ENCODE measurements around the gene SPATS2.

SPATS2 gene

DNA sequence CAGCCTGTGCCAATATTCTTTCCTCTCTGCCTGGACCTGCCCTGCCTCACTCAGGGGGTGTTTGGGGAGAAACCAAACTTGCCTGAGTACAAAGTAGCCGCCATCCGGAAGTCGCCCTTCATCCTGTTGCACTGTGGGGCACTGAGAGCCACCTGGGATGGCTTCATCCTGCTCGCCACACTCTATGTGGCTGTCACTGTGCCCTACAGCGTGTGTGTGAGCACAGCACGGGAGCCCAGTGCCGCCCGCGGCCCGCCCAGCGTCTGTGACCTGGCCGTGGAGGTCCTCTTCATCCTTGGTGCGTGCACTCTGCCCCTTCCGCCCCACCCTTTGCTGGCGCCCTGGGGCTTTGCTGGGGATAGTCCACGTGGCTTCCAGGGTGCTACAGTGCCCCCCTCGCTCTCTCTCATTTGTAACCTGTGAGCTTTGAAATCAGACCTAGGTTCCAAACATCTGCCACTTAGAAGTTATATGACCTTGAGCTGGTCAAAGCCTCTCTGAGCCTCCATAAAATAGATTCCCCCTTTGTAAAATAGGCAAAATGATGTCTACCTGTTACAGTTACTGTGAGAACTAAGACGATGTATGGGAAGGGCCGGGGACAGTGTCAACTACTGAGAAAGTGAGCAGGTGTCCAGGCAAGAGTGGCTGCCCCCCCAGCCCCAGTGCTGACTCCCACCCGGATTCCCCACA is 176.1 kb downstream of the SPATS2 start:
- no peak for FAIRE-seq

DNA sequence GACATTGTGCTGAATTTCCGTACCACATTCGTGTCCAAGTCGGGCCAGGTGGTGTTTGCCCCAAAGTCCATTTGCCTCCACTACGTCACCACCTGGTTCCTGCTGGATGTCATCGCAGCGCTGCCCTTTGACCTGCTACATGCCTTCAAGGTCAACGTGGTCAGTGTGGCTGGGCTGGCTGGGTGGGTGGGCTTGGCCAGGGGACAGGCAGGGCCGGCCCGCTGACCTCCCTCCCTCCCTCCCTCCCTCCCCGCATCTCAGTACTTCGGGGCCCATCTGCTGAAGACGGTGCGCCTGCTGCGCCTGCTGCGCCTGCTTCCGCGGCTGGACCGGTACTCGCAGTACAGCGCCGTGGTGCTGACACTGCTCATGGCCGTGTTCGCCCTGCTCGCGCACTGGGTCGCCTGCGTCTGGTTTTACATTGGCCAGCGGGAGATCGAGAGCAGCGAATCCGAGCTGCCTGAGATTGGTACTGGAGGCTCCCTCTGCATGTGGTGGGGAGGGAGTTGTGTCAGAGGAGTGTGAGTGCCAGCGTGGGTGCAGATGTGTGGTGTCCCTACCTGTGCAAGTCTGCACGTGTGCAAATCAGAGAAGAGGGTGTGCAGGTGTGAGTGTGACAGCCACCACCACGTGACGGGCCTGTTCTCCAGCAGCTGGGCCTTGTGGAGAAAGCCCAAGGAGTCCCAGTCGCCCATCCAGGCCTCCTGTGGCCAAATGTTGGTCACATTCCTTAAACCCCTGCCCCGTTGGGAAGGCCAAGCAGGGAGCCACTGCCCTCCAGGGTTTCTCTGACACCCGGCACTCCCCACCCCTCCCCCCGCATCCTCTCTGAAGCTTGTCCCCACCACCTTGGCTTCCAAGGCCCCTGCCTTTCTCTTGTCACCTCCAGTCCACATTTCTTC is 176.9 kb downstream of the SPATS2 start:
- no peak for FAIRE-seq

GRCh38 chr12:49545815-49546214 is 178.6 kb downstream of the SPATS2 start:
- FAIRE-seq, result no peak

DNA sequence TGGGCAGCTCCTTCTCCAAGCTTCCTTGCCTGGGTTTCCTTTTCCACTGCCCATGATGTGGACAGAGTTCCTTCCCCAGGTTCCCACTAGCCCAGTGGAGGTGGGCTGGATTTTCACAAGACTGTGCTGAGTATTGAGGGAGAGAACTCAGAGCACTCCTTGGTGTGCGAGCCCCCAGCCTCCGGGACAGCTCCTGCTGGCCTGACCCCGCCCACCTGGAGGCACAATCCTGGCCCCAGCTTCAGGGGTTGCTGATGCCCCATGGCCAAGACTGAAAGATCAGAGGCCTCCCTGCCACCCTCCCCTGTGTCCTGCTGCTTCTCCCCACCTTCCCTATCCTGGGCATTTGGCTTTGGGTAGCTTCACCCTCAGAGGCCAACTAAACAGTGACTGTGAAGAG is 179.2 kb downstream of the SPATS2 start:
- FAIRE-seq, result no peak

DNA sequence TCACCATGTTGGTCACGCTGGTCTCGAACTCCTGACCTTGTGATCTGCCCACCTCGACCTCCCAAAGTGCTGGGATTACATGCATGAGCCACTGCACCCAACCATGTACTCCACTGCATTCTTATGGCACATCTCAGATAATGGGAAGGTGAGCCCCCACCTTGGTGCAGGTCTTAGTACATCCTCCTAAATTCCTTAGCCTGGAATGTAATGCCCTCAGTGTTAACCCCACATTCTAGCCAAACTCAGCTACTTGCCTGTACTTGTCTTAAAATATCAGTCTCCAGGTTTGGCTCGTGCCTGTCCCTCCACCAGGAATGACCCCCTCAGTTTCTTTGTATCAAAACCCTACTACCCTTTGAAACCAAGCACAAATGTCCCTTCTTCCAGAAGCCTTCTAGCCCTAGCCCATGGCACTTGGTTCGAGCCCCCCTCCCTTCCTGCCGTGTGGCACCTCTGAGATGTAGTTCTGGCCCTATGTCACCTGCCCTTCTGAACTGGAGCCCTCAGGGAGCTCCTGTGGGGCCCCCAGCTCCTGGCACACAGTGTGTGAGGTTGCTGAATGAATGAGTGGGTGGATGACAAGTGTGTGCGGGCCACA is 179.9 kb downstream of the SPATS2 start:
- no peak for FAIRE-seq

DNA sequence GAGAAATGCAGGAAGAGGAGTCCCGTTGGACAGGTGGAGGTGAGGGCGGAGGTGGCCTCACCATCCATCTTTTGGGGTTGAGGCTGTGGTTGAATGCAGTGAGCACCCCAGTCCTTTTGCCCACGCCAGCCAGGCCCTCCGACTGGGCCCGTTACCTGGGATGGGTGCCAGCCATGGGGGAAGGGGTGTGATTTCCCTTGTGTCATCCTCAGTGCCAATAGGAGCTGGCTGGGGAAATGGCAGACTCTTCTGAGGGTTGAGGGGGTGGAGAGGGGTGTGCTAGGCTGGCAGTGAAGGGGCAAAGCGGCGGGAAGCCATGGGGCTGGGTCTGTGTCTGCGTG is 181.2 kb downstream of the SPATS2 start:
- no peak for FAIRE-seq

DNA sequence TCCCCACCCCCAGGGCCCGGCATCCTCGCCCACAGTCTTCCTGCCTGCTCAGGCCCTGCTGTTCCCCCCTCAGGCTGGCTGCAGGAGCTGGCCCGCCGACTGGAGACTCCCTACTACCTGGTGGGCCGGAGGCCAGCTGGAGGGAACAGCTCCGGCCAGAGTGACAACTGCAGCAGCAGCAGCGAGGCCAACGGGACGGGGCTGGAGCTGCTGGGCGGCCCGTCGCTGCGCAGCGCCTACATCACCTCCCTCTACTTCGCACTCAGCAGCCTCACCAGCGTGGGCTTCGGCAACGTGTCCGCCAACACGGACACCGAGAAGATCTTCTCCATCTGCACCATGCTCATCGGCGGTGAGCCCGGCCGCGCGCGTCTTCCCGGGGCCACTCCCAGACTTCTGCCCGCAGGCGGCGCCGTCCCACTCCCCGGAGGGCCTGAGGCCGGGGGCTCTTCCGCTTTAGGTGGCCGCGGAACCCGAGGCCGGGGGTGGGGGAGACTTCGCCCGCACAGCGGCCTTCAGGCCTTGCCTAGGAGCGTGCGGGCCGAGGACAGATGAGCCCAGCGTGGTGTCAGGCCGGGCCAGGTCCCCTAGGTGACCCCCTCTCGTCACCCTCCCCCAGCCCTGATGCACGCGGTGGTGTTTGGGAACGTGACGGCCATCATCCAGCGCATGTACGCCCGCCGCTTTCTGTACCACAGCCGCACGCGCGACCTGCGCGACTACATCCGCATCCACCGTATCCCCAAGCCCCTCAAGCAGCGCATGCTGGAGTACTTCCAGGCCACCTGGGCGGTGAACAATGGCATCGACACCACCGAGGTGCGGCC is 181.8 kb downstream of the SPATS2 start:
- no peak for FAIRE-seq

- no peak for FAIRE-seq
Measured at GRCh38 chr12:49549735-49550692, 182.8 kb downstream of the SPATS2 start.

GRCh38 chr12:49550693-49551252 is 183.5 kb downstream of the SPATS2 start:
- no peak for FAIRE-seq

GRCh38 chr12:49552014-49552413 is 184.8 kb downstream of the SPATS2 start:
- no peak for FAIRE-seq

DNA sequence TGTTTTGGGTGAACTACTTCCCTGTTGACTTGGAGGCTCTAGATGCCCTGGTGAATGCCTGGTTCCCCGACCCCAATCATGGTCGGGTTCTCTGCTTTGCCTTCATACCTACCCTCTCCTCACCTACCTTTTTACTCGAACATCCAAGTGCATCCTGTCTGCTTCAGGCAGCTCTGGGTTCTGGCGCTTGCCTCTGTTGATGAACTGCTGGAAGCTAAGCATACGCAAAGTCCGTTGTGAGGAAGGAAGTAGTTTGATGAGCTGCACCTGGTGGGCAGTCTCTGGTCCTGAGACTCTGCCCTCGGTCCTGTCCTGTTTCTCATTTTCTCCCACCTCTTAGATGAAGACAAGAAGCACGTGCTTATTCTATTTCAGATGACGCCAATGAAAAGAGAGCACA is 185.2 kb downstream of the SPATS2 start:
- FAIRE-seq, result no peak

DNA sequence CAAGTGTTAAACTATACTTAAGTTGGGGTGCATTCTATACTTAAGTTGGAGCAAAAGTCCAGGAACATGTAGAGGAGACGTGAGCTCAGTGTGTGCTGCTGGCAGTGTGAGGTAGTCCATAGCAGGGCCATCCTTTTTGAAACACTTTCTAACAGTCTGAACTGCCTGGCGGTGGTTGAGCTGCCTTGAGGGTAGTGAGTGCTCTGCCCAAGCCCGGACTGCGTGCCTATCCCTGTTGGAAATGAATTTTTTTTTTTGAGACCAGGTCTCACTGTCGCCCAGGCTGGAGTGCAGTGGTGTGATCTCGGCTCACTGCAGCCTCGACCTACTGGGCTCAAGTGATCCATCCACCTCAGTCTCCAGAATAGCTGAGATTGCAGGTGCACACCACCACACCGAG is 185.6 kb downstream of the SPATS2 start:
- FAIRE-seq, result no peak

DNA sequence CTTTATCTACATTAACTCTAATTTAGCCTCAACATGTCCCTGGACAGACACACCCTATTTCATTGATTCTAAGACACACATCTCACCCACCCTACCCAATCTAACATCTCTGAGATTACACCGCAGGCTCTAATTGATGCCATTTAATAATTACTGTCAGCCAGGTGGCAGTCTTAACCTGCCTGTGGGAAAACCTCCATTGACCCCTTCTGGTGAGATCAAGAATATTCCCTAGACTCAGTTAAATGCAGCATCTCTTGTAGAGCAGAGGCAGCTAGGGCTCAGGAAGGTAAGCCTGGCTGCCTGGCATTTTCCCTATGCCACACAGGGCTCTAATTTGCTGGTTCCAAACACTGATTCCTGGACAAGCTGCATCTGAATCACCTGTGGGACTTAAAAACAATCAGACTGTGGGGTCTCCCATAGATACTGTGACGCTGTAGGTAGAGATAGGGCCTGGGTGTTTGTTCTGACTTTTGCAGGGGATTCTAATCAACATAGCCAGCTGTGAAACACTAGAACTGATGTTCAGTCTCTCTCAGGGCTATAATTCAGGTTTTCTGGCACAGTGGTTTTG is 186.3 kb downstream of the SPATS2 start:
- FAIRE-seq, result no peak

DNA sequence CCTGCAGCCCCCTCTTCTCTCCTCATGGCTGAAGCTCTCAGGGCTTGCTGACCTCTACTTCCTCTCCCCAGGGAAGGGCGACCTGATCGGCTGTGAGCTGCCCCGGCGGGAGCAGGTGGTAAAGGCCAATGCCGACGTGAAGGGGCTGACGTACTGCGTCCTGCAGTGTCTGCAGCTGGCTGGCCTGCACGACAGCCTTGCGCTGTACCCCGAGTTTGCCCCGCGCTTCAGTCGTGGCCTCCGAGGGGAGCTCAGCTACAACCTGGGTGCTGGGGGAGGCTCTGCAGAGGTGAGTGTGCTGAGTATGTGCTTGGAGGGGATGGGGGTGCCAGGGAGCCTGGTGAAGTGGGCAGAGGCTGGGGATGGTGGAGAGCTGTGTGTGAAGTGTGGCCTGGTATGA is 187.0 kb downstream of the SPATS2 start:
- FAIRE-seq, result no peak

- FAIRE-seq, result no peak
Measured at GRCh38 chr12:49555631-49556390, 188.5 kb downstream of the SPATS2 start.

DNA sequence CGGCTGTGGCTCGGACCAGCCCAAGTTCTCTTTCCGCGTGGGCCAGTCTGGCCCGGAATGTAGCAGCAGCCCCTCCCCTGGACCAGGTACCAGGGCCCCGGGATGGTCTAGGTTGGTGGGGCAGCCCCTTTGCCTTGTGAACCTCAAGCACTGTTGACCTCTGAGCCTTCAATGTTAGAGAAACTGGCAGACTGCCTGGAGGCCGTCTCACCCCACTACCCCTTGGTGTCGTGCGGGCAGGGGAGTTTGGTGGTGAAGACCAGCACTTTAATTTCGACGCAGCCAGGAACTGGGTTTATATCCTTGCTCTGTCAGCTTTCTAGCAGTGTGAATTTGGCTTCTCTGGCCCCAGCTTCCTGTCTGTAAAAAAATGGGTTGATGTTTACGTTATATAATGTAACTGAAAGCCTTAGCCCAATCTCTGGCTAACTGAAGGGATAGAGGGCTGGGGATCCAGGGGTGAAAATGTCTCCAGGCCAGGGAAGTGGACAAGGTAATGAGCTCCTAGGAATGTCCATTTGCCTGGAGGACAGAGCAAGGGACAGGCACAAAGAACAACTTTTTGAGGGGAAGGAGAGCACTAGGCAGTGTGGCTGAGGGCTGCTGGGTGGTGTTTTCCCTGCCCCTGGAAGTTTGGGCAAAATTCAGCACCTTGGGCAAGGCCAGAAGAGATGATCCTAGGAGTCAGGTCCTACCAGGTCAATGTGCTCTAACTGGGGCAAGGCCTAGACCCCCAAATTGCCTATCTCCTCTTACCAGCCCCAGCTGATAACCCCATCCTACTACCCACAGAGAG is 189.3 kb downstream of the SPATS2 start:
- FAIRE-seq, result no peak

GRCh38 chr12:49557187-49557916 is 190.1 kb downstream of the SPATS2 start:
- FAIRE-seq, result no peak

DNA sequence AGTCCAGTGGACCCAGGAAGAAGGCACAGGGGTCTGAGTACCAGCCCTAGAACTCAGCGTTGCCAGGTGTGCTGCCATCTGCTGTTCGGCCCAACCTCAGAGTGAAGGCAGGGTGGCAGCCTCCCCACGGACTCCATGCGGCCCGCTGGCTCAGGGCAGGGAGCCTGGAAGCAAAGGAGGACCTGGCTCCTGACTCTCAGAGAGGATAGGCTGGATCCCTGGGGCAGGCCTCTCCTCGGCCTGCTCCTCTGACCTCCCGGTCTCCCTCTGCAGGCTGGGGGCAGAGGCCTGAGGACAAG is 190.6 kb downstream of the SPATS2 start:
- FAIRE-seq, result no peak

DNA sequence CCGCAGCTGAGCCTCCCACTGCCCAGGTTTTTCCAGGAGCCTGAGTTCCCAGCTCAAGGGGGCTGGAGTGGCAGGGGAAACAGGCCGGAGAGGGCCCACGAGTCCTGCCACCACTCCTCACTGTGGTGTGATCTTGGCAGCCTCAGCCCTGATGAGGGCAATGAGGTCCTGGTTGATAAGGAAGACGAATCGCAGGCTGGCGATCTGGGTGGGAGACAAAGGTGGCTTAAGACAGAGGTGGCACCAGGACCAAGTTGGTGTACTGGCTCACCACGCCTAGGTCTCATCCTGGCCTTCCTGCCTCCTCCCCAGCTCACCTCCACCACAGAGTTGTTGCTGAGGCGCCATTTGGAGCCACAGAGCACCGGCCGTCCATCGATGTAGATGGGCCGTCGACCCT is 191.3 kb downstream of the SPATS2 start:
- no peak for FAIRE-seq
